Keratinocyte (primary cell): ENCODE measurements around the gene IRF7. TPM values are rescaled to one million over a fixed set of nuclear protein-coding genes. Genes with fewer than 3 reads are reported as not detected.

Experiments
- DNase-seq: peaks from one replicate; pipeline ENCODE4 v3.0.0-alpha.2; 2011; ENCODE audit warnings: low read depth, missing footprints, low spot score
- FAIRE-seq: peaks from 2 replicates; lab custom pipeline; 2011; peaks lifted over from hg19 to GRCh38; lab: Jason Lieb, UNC
- H2AFZ ChIP-seq: 2 replicates; pipeline ENCODE4 v1.6.0; 2012; ENCODE audit warnings: low read length, control low read depth, inconsistent platforms; ENCODE audit not compliant: control insufficient read depth
- H3K27ac ChIP-seq: 2 replicates; pipeline ENCODE4 v1.5.1; 2011; ENCODE audit warnings: low read length; ENCODE audit not compliant: control insufficient read depth, insufficient read depth
- H3K27me3 ChIP-seq: 3 replicates; pipeline ENCODE4 v1.6.0; 2011; ENCODE audit warnings: low read length; ENCODE audit not compliant: control insufficient read depth, insufficient read depth; ENCODE audit errors: extremely low read depth
- H3K36me3 ChIP-seq, 2 experiments: 2 replicates in 1 of 2; 3 replicates in 1 of 2; pipeline ENCODE4 v1.5.1; 2011; ENCODE audit warnings: low read length in 2 of 2, mild to moderate bottlenecking in 1 of 2; ENCODE audit not compliant: control insufficient read depth in 2 of 2, insufficient read depth in 2 of 2; ENCODE audit errors: extremely low read depth in 1 of 2
- H3K4me1 ChIP-seq: 3 replicates; pipeline ENCODE4 v1.5.1; 2011; ENCODE audit warnings: low read length; ENCODE audit not compliant: control insufficient read depth, insufficient read depth; ENCODE audit errors: extremely low read depth
- H3K4me2 ChIP-seq: 3 replicates; pipeline ENCODE4 v1.6.0; 2011; ENCODE audit warnings: low read depth, low read length; ENCODE audit not compliant: control insufficient read depth, insufficient read depth; ENCODE audit errors: extremely low read depth
- H3K4me3 ChIP-seq, 3 experiments: fragments of 200-600 bp in 1 of 3; sonication (generic) in 1 of 3; 2 replicates in 2 of 3; 3 replicates in 1 of 3; pipeline ENCODE4 v1.5.1; 2011 to 2016; ENCODE audit warnings: low read length in 3 of 3, mild to moderate bottlenecking in 3 of 3, control low read depth in 2 of 3, inconsistent platforms in 1 of 3, low read depth in 1 of 3, mixed read lengths in 1 of 3, mixed run types in 1 of 3, moderate library complexity in 1 of 3; ENCODE audit not compliant: control insufficient read depth in 2 of 3, insufficient read depth in 2 of 3; ENCODE audit errors: extremely low read depth in 1 of 3
- H3K79me2 ChIP-seq: 2 replicates; pipeline ENCODE4 v1.6.0; 2012; ENCODE audit warnings: low read length; ENCODE audit not compliant: control insufficient read depth, insufficient read depth
- H3K9ac ChIP-seq: 3 replicates; pipeline ENCODE4 v1.6.0; 2011; ENCODE audit warnings: low read length; ENCODE audit not compliant: control insufficient read depth, insufficient read depth; ENCODE audit errors: extremely low read depth
- H3K9me1 ChIP-seq: 3 replicates; pipeline ENCODE4 v1.6.0; 2011; ENCODE audit warnings: low read length; ENCODE audit not compliant: control insufficient read depth, insufficient read depth; ENCODE audit errors: extremely low read depth
- H3K9me3 ChIP-seq: 2 replicates; pipeline ENCODE4 v1.5.1; 2012; ENCODE audit warnings: low read depth, low read length; ENCODE audit not compliant: control insufficient read depth
- H4K20me1 ChIP-seq: 3 replicates; pipeline ENCODE4 v1.6.0; 2011; ENCODE audit warnings: low read length; ENCODE audit not compliant: control insufficient read depth, insufficient read depth; ENCODE audit errors: extremely low read depth
- EZH2 ChIP-seq: IDR thresholded peaks from one replicate; pipeline ENCODE4 v1.6.1; 2012; ENCODE audit warnings: inconsistent platforms, mild to moderate bottlenecking, low read length, moderate library complexity
- dilution Hi-C: fragments of 300-500 bp; cut with MboI; formaldehyde crosslinking; loops from one replicate; pipeline ENCODE4 v1.7.0; 2020; ENCODE audit warnings: low sequenced_read_pairs; ENCODE audit not compliant: extremely low pct_ligation_motif_present
- polyA plus RNA-seq, 5 experiments: library from polyadenylated mRNA; depleted of rRNA in 3 of 5; stranded (reverse) in 3 of 5; stranded (forward) in 1 of 5; unstranded in 1 of 5; fragments of >200 nt; gene quantifications; 1 replicate in 1 of 5; 2 replicates in 3 of 5; 3 replicates in 1 of 5; pipeline versions ENCODE4 v1.2.1 to v1.2.3, GENCODE V29; 2011 to 2012; ENCODE audit warnings: missing spikeins in 2 of 5, low read depth in 1 of 5, low replicate concordance in 1 of 5
- TF ChIP-seq, protein P1 (sequence below), 3 experiments: IDR thresholded peaks in 1 of 3; conservative IDR thresholded peaks in 1 of 3; optimal IDR thresholded peaks in 1 of 3; 2 replicates in 2 of 3; 3 replicates in 1 of 3; pipeline versions ENCODE3 to v1.5.1; 2011; ENCODE audit warnings: low read length in 3 of 3, mild to moderate bottlenecking in 3 of 3, moderate library complexity in 2 of 3, control low read depth in 1 of 3, inconsistent platforms in 1 of 3; ENCODE audit not compliant: insufficient read depth in 2 of 3; ENCODE audit errors: extremely low read depth in 1 of 3

IRF7 gene
- polyA plus RNA-seq, 1 donor (not counting 4 experiments of a cell fraction or from before 2014, with no cell fraction given) = 7.1 TPM

DNA sequence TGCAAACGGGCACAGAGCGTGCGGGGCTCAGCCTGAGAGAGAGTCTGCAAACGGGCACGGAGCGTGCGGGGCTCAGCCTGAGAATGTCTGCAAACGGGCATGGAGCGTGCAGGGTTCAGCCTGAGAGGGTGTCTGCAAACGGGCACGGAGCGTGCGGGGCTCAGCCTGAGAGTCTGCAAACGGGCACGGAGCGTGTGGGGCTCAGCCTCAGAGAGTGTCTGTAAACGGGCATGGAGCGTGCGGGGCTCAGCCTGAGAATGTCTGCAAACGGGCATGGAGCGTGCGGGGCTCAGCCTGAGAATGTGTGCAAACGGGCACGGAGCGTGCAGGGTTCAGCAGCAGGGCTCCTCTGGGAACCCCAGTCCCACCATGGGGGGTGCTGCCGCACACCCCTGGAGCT lies 26.0 kb downstream of the IRF7 start:
- no peaks in the 10 kb centered on the region for H3K4me1 ChIP-seq
- H3K36me3 ChIP-seq = peaks cover 45 to 48% of the 10 kb centered on the region in 2 experiments
- no peaks in the 10 kb centered on the region for H4K20me1 ChIP-seq
- H3K4me2 ChIP-seq = no peak overlapping the region
- no peak for TF ChIP-seq EZH2
- TF ChIP-seq, protein P1, sequence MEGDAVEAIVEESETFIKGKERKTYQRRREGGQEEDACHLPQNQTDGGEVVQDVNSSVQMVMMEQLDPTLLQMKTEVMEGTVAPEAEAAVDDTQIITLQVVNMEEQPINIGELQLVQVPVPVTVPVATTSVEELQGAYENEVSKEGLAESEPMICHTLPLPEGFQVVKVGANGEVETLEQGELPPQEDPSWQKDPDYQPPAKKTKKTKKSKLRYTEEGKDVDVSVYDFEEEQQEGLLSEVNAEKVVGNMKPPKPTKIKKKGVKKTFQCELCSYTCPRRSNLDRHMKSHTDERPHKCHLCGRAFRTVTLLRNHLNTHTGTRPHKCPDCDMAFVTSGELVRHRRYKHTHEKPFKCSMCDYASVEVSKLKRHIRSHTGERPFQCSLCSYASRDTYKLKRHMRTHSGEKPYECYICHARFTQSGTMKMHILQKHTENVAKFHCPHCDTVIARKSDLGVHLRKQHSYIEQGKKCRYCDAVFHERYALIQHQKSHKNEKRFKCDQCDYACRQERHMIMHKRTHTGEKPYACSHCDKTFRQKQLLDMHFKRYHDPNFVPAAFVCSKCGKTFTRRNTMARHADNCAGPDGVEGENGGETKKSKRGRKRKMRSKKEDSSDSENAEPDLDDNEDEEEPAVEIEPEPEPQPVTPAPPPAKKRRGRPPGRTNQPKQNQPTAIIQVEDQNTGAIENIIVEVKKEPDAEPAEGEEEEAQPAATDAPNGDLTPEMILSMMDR (optimal IDR thresholded peaks at IDR 0.05 in 1 of 3, IDR thresholded peaks at IDR 0.05 in 1 of 3, conservative IDR thresholded peaks at IDR 0.05 in 1 of 3; ENCODE audit: extremely low read depth in 1 of 3, insufficient read depth in 2 of 3, low read length in 3 of 3) = no peak
- FAIRE-seq (no peak), DNase-seq (no peak)
- H3K79me2 ChIP-seq = peaks cover 57% of the 10 kb centered on the region
- no peaks in the 10 kb centered on the region for H3K9me3 ChIP-seq
- dilution Hi-C loops = no loop called here
- H2AFZ ChIP-seq = no peak overlapping the region
- no peak overlapping the region for H3K4me3 ChIP-seq
- H3K27me3 ChIP-seq = no peaks in the 10 kb centered on the region
- H3K9ac ChIP-seq = no peak overlapping the region
- H3K27ac ChIP-seq = no peak overlapping the region
- no peaks in the 10 kb centered on the region for H3K9me1 ChIP-seq

DNA sequence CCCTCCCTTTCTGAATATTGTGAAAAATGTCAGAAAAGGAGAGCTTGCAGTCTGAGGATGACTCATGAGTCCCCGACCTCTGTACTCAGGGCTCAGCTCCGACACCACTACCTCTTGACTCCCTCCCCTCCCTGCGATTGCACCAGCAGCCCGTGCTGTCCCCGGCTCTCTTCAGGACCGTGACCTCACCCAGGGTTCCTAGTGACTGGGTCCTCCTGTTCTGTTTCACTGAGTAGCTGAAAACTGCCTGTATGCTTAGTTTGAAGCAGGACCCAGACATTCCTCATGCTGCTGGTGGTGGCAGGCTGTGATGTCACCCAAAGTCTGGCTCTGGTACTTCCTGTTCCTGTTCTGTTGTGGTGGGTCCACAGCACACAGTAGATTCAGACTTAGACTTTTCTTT lies 27.8 kb downstream of the IRF7 start:
- Histone ChIP-seq H3K4me1 (no peaks in the 10 kb centered on the region), H3K27me3 (no peaks in the 10 kb centered on the region), H2AFZ (no peak overlapping the region), H3K79me2 (peaks cover 63% of the 10 kb centered on the region), H3K9me3 (no peaks in the 10 kb centered on the region), H3K4me3 (no peak overlapping the region), H4K20me1 (peaks cover 5% of the 10 kb centered on the region), H3K9me1 (no peaks in the 10 kb centered on the region), H3K4me2 (no peak overlapping the region), H3K36me3 (peaks cover 38 to 49% of the 10 kb centered on the region in 2 experiments), H3K27ac (no peak overlapping the region), H3K9ac (no peak overlapping the region)
- DNase-seq (no peak), FAIRE-seq (no peak)
- dilution Hi-C loops = no loop called here
- TF ChIP-seq EZH2 = no peak
- TF ChIP-seq, protein P1 (optimal IDR thresholded peaks at IDR 0.05 in 1 of 3, IDR thresholded peaks at IDR 0.05 in 1 of 3, conservative IDR thresholded peaks at IDR 0.05 in 1 of 3; ENCODE audit: extremely low read depth in 1 of 3, insufficient read depth in 2 of 3, low read length in 3 of 3) = no peak
